ENCODE results near the gene NSG1. TPM values are rescaled to one million over a fixed set of nuclear protein-coding genes. Genes with fewer than 3 reads are reported as not detected.
A peak's percentile ranks its signal among the peaks of the same experiment; 100 is the strongest.

NSG1 gene
- total and polyA plus RNA-seq, 2 of the 13 experiments (the other 11 are each of a cell fraction or from before 2014, with no cell fraction given), result not detected

DNA sequence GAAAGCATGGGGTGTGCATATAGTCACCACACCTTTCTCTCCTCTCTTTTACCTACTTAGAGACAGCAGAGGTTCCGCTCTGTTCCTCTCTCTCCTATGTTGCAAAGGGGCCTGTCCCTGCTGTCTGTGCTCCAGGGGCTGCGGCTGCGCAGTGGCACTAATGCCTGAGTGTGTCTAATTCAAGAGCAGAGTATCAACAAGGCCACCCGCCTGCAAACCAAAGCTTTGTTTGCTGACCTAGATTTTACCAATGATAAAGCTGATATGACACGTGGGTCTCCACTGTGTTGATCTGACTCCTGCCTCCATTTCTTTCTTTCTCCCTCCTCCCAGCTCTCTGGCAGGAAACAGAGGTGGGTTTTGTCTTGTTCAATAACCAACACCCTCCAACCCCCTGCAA is 74.9 kb downstream of the NSG1 start (continued):
- TF ChIP-seq, protein P1, sequence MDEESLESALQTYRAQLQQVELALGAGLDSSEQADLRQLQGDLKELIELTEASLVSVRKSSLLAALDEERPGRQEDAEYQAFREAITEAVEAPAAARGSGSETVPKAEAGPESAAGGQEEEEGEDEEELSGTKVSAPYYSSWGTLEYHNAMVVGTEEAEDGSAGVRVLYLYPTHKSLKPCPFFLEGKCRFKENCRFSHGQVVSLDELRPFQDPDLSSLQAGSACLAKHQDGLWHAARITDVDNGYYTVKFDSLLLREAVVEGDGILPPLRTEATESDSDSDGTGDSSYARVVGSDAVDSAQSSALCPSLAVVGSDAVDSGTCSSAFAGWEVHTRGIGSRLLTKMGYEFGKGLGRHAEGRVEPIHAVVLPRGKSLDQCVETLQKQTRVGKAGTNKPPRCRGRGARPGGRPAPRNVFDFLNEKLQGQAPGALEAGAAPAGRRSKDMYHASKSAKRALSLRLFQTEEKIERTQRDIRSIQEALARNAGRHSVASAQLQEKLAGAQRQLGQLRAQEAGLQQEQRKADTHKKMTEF (CRISPR knock-in tag; IDR thresholded peaks at IDR 0.05), result no peak; the same call in 1 of the 2 replicates
- peak; percentile 69; the same call in 1 of the 2 replicates for TF ChIP-seq GATAD2A (CRISPR knock-in tag; IDR thresholded peaks at IDR 0.05)
- TF ChIP-seq, protein P2, sequence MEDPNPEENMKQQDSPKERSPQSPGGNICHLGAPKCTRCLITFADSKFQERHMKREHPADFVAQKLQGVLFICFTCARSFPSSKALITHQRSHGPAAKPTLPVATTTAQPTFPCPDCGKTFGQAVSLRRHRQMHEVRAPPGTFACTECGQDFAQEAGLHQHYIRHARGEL (CRISPR knock-in tag; IDR thresholded peaks at IDR 0.05), result no peak
- TF ChIP-seq SALL2 (CRISPR knock-in tag; IDR thresholded peaks at IDR 0.05), result no peak
- no peak for TF ChIP-seq ZNF235 (CRISPR knock-in tag; IDR thresholded peaks at IDR 0.05; ENCODE audit: borderline replicate concordance)
- no peak for TF ChIP-seq RNF2 (conservative IDR thresholded peaks at IDR 0.05; ENCODE audit: low read depth)
- peak; percentile 55; the same call in 1 of the 2 replicates for TF ChIP-seq YEATS2 (CRISPR knock-in tag; IDR thresholded peaks at IDR 0.05; ENCODE audit: borderline replicate concordance)
- TF ChIP-seq HES4 (CRISPR knock-in tag; IDR thresholded peaks at IDR 0.05; ENCODE audit: borderline replicate concordance), result no peak
- TF ChIP-seq KMT2B (CRISPR knock-in tag; IDR thresholded peaks at IDR 0.05), result no peak
- TF ChIP-seq, protein P3, sequence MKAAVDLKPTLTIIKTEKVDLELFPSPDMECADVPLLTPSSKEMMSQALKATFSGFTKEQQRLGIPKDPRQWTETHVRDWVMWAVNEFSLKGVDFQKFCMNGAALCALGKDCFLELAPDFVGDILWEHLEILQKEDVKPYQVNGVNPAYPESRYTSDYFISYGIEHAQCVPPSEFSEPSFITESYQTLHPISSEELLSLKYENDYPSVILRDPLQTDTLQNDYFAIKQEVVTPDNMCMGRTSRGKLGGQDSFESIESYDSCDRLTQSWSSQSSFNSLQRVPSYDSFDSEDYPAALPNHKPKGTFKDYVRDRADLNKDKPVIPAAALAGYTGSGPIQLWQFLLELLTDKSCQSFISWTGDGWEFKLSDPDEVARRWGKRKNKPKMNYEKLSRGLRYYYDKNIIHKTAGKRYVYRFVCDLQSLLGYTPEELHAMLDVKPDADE (CRISPR knock-in tag; IDR thresholded peaks at IDR 0.05), result no peak
- no peak for TF ChIP-seq ZFYVE20 (CRISPR knock-in tag; IDR thresholded peaks at IDR 0.05; ENCODE audit: borderline replicate concordance, low read depth)
- no peak for TF ChIP-seq ZNF230 (CRISPR knock-in tag; IDR thresholded peaks at IDR 0.05)
- TF ChIP-seq, protein P4, sequence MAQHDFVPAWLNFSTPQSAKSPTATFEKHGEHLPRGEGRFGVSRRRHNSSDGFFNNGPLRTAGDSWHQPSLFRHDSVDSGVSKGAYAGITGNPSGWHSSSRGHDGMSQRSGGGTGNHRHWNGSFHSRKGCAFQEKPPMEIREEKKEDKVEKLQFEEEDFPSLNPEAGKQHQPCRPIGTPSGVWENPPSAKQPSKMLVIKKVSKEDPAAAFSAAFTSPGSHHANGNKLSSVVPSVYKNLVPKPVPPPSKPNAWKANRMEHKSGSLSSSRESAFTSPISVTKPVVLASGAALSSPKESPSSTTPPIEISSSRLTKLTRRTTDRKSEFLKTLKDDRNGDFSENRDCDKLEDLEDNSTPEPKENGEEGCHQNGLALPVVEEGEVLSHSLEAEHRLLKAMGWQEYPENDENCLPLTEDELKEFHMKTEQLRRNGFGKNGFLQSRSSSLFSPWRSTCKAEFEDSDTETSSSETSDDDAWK (CRISPR knock-in tag; IDR thresholded peaks at IDR 0.05), result no peak
- TF ChIP-seq ZNF709 (CRISPR knock-in tag; IDR thresholded peaks at IDR 0.05), result no peak
- TF ChIP-seq, protein P5, sequence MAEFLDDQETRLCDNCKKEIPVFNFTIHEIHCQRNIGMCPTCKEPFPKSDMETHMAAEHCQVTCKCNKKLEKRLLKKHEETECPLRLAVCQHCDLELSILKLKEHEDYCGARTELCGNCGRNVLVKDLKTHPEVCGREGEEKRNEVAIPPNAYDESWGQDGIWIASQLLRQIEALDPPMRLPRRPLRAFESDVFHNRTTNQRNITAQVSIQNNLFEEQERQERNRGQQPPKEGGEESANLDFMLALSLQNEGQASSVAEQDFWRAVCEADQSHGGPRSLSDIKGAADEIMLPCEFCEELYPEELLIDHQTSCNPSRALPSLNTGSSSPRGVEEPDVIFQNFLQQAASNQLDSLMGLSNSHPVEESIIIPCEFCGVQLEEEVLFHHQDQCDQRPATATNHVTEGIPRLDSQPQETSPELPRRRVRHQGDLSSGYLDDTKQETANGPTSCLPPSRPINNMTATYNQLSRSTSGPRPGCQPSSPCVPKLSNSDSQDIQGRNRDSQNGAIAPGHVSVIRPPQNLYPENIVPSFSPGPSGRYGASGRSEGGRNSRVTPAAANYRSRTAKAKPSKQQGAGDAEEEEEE (CRISPR knock-in tag; IDR thresholded peaks at IDR 0.05; ENCODE audit: borderline replicate concordance), result no peak
- no peak for TF ChIP-seq ZNF354B (CRISPR knock-in tag; IDR thresholded peaks at IDR 0.05)
- TF ChIP-seq PCBP1 (IDR thresholded peaks at IDR 0.05; ENCODE audit: borderline replicate concordance, low read depth, low read length), result no peak
- no peak for TF ChIP-seq BRCA1 (CRISPR knock-in tag; IDR thresholded peaks at IDR 0.05)
- no peak for TF ChIP-seq ZFP36L2 (CRISPR knock-in tag; IDR thresholded peaks at IDR 0.05)
- TF ChIP-seq, protein P6, sequence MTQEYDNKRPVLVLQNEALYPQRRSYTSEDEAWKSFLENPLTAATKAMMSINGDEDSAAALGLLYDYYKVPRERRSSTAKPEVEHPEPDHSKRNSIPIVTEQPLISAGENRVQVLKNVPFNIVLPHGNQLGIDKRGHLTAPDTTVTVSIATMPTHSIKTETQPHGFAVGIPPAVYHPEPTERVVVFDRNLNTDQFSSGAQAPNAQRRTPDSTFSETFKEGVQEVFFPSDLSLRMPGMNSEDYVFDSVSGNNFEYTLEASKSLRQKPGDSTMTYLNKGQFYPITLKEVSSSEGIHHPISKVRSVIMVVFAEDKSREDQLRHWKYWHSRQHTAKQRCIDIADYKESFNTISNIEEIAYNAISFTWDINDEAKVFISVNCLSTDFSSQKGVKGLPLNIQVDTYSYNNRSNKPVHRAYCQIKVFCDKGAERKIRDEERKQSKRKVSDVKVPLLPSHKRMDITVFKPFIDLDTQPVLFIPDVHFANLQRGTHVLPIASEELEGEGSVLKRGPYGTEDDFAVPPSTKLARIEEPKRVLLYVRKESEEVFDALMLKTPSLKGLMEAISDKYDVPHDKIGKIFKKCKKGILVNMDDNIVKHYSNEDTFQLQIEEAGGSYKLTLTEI (CRISPR knock-in tag; conservative IDR thresholded peaks at IDR 0.05), result no peak
- TF ChIP-seq ZFP1 (CRISPR knock-in tag; IDR thresholded peaks at IDR 0.05), result peak; percentile 63; the same call in 1 of the 2 replicates
- no peak for TF ChIP-seq MYNN (CRISPR knock-in tag; IDR thresholded peaks at IDR 0.05; ENCODE audit: low read depth)
- no peak for TF ChIP-seq HOXA5 (CRISPR knock-in tag; IDR thresholded peaks at IDR 0.05)

Measured in HepG2 (cell line).